ENCODE results near the gene MEG3.

The MEG3 gene

DNA sequence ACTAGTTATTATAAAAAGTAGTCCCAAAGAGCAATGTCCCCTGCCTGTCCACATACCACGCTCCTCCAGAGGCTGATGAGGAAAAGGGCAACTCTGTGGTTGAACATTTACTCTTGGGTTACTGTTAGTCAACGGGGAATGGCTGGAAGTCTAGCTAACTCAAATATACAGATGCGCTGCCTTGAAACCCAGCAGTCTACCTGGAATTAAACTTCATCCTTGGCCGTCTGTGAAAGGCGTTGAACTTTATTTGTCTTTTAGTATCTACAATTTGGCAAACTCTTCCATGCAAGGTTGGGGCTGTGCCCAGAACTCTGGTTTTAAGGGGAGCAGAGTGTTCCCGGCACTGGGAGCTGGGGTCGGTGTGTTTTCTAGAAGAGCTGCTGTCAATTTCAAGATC is 3.9 kb upstream of the MEG3 start:
- Mint-ChIP-seq H3K27ac (peak overlapping the region; percentile 90 to 96 (median 95)), H3K27me3 (ENCODE audit: low read depth) (peaks cover 4% of the 10 kb centered on the region), H3K4me3 (no peak overlapping the region), H3K4me1 (peaks cover 59% of the 10 kb centered on the region), H3K9me3 (no peaks in the 10 kb centered on the region), H3K36me3 (ENCODE audit: low read depth) (no peaks in the 10 kb centered on the region)
- TF ChIP-seq, protein P1, sequence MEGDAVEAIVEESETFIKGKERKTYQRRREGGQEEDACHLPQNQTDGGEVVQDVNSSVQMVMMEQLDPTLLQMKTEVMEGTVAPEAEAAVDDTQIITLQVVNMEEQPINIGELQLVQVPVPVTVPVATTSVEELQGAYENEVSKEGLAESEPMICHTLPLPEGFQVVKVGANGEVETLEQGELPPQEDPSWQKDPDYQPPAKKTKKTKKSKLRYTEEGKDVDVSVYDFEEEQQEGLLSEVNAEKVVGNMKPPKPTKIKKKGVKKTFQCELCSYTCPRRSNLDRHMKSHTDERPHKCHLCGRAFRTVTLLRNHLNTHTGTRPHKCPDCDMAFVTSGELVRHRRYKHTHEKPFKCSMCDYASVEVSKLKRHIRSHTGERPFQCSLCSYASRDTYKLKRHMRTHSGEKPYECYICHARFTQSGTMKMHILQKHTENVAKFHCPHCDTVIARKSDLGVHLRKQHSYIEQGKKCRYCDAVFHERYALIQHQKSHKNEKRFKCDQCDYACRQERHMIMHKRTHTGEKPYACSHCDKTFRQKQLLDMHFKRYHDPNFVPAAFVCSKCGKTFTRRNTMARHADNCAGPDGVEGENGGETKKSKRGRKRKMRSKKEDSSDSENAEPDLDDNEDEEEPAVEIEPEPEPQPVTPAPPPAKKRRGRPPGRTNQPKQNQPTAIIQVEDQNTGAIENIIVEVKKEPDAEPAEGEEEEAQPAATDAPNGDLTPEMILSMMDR (IDR thresholded peaks at IDR 0.05; ENCODE audit: unreplicated experiment in 3 of 3): no peak

DNA sequence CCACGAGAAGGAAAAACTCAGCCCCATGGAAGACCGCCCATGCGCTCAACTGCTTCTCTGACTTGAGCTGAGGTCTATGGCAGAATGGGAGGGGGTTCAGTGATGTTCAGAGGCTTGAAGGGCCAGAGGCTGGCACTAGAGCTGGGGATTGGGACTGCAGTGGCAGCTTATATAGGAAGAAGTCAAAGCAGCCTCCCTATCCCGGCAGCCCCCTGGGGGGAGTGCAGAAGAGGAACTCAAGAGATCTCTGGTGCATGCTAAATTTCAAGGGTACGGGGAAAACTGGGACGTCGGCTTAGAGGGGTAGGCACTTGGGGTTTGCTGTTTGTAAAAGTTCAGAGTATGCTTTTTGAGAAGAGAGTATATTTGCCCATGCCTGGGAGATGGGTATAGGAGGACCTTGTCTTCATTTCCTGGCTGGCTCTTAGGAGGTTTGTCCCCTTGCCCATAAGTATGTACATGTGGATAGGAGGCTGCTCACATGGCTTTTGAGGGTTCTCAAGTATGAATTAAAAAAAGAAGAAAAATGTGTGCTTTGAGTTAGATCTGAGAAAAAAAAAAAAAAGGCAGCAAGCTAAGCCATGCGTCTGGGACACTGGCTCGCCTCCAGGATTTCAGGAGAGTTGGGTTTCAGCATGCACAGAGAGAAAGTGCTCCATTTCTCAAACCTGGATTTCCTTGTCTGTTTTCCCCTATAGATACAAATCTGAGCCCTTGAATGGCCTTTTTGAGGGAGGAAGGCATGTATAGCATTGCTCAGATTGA is 3.2 kb upstream of the MEG3 start:
- peaks cover 3% of the 10 kb centered on the region for H3K36me3 Mint-ChIP-seq (ENCODE audit: low read depth)
- H3K27me3 Mint-ChIP-seq (ENCODE audit: low read depth): peaks cover 4% of the 10 kb centered on the region
- peak overlapping the region in 1 of 3 experiments; percentile 23 for H3K4me3 Mint-ChIP-seq
- TF ChIP-seq, protein P1 (IDR thresholded peaks at IDR 0.05; ENCODE audit: unreplicated experiment in 3 of 3): no peak
- peaks cover 4% of the 10 kb centered on the region for H3K9me3 Mint-ChIP-seq
- H3K27ac Mint-ChIP-seq: peak overlapping the region; percentile 90 to 96 (median 95)
- peaks cover 54% of the 10 kb centered on the region for H3K4me1 Mint-ChIP-seq

DNA sequence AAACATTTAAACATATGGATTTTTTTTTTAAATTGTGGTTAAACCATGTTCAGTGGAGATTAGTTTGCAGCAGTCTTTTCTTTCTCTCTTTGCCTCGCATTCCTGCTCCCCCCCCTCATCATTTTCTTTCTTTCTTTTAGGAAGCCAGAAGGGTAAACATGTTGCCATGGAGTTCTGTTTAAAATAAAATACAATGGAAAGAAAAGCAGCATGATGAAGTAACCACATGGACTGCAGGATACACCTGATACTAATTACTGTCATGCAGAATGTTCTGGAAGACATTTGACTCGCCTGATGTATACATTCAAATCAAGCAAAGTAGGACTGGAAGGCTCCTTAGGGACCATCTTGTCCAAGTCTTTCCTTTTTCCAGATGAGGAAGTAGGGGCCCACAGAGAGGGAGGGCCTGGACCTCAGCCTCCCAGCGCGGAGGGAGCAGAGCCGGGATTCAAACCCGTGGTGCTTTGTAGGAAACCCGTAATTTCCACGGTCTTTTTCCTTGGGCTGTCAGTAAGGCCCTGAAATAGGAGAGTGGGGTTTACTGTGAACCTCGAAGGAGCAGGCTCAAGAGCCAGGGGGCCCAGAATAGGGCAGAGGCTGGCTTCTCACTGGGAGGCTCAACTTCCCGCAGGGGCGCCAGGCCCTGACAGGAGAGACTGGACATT is 2.4 kb upstream of the MEG3 start:
- peaks cover 6% of the 10 kb centered on the region for H3K9me3 Mint-ChIP-seq
- H3K27me3 Mint-ChIP-seq (ENCODE audit: low read depth): peaks cover 4% of the 10 kb centered on the region
- no peak overlapping the region for H3K4me3 Mint-ChIP-seq
- peaks cover 5% of the 10 kb centered on the region for H3K36me3 Mint-ChIP-seq (ENCODE audit: low read depth)
- TF ChIP-seq, protein P1 (IDR thresholded peaks at IDR 0.05; ENCODE audit: unreplicated experiment in 3 of 3): no peak
- H3K4me1 Mint-ChIP-seq: peaks cover 50% of the 10 kb centered on the region
- peak overlapping the region; percentile 90 to 96 (median 95) for H3K27ac Mint-ChIP-seq

DNA sequence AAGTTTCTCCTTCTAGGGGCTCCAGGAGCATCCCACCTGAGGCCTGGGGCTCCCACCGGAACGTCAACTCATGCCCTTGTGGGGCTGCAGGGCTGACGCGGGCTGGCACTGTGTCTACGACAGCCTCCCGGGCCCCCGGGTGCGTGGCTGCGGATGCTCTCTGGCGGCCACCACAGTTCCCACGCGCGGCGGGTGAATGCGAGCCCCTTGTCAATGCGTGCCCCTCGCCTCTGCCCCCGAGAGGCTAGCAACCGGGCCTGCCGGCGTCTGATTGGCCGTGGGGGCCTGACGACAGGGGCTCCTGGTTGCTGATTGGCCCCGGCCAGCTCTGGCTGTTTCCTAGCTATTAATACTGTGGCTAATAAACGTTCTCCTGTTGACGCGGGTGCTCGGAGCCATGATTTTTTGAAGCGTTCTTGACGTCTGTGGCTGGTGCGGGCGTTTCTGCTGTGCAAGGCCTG is 1.8 kb upstream of the MEG3 start:
- H3K4me1 Mint-ChIP-seq: peaks cover 55% of the 10 kb centered on the region
- TF ChIP-seq, protein P1 (IDR thresholded peaks at IDR 0.05; ENCODE audit: unreplicated experiment in 3 of 3): no peak
- H3K27me3 Mint-ChIP-seq (ENCODE audit: low read depth): peaks cover 6% of the 10 kb centered on the region
- peaks cover 11% of the 10 kb centered on the region for H3K36me3 Mint-ChIP-seq (ENCODE audit: low read depth)
- H3K9me3 Mint-ChIP-seq: peaks cover 12% of the 10 kb centered on the region
- H3K27ac Mint-ChIP-seq: peak overlapping the region; percentile 75 to 93 (median 82)
- no peak overlapping the region for H3K4me3 Mint-ChIP-seq

- H3K36me3 Mint-ChIP-seq (ENCODE audit: low read depth): peaks cover 11% of the 10 kb centered on the region
- H3K4me1 Mint-ChIP-seq: peaks cover 56% of the 10 kb centered on the region
- H3K9me3 Mint-ChIP-seq: peaks cover 15% of the 10 kb centered on the region
- H3K27ac Mint-ChIP-seq: peak overlapping the region; percentile 75 to 93 (median 82)
- H3K27me3 Mint-ChIP-seq (ENCODE audit: low read depth): peaks cover 3% of the 10 kb centered on the region
- peak overlapping the region in 2 of 3 experiments; percentile 5 to 19 for H3K4me3 Mint-ChIP-seq
- TF ChIP-seq, protein P1 (IDR thresholded peaks at IDR 0.05; ENCODE audit: unreplicated experiment in 3 of 3): no peak
Measured at GRCh38 chr14:100824901-100825712, 811 bp upstream of the MEG3 start.
